HS-5 (cell line): Measurements from ENCODE around the gene ANKRD44.

Experiments used
- DNase-seq: peaks from one replicate; pipeline ENCODE4 v3.0.0-alpha.2; 2012; ENCODE audit warnings: low read depth

ANKRD44 gene

DNA sequence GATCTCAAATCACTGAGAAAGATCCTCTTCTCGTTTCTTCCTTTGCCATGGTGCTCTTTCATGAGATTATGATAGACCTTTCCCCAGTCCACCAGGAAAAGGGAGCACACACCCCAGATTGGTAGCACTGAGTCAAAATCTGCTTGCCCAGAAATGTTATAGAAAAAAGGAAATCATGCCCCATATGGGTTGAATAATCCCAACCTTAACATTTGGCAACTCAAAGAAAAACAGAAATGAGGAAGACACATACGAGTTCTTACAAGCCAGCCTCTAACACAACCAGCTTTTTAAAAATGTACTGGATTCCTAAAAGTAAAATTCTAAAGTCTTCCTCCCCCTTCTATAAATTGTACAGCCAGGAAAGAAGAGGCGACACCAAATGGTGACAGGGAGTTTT lies 103.0 kb downstream of the ANKRD44 start:
- DNase-seq = no peak

DNA sequence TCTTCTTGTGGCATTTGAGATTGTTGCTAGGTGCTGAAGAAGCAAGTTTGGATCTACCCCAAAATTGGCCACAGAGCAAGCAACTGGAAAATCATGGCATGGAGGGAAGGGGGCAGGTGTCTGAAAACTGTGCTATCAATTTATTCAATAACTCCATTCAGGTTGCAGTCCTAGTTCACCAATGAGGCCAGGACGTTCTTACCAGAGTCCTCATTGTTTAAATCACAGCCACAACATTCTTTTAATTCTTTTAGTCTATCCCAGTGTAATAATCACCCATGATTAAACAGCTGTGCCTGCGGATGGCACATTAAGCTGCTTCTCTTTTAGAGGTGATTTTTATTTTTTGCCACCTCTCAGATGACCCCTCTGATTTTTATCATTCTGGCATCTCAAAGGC lies 103.5 kb downstream of the ANKRD44 start:
- DNase-seq = no peak

DNA sequence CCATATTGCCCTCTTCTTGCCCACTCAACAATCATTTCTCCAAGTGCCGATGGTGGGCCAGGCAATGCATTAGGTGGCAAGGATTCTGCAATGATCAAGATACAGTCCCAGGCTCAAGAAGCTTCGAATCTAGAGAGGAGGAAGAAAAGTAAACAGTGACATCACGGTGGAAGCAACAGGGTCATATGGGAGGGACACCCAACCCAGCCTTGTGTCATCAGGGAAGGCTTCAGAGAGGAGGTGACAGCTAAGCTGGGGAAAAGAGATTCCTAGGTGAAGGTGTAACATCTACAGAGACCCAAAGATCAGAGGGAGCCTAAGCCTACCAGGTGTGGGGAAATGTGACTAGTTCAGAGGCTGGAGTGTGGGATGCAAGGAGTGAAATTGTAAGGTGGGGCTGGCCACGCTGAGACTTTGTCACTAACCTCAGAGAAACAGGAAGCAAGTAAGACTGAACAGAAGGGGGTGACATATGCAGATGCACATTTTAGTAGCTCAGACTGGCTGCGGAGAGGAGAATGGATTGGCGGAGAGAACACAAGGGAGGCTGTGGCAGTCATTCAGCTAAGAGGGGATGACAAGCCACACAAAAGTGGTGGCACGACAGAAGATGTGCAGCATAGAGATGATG lies 104.9 kb downstream of the ANKRD44 start:
- DNase-seq = no peak

DNA sequence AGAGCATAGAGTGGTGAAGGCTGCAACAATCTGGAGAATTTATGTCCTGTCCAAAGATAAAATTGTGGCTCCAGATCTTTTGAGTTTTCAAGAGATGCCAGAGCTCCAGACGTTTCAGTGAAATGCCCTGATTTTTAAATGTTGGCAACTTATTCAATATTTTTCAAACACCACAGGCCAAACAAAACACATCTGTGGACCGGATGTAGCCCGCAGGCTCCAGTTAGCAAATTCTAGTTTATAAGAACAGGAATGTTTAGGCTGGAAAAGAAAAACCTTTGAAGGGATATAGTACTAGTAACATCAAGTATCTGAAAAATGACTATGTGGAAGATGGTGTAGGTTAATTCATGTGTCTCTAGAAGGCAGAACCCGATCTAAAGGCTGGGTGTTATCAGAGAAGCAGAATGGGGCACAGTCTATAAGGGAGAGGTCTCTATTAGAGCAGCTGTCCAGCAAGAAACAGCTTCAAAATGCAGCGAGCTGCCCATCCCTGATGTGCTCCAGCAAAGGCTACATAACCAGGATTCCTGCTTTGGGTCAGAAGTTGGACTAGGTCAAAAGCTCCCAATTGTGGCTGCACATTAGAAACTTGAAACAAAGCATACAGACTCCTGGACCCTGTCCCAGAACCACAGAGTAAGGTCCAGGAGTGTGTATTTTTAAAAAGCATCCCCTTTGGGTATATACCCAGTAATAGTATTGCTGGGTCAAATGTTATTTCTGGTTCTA lies 105.9 kb downstream of the ANKRD44 start:
- no peak for DNase-seq

DNA sequence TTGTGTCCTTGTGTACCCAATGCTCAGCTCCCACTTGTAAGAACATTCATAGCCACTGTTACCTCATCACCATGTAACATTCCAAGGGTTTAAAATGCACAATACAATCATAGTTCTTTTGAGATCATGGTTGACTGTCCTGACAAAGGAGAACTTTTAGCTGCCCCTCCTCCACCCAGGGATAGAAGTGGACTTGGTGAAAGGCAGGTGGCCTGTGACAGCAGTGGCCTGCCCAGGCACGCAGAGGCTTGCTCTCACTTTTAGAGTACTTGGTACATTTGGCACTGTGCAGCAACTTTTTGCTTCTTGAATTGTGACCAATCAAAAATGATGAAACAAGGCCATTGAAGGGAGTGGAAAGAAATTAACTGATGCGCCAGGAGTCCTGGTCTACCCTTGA lies 108.7 kb downstream of the ANKRD44 start:
- DNase-seq = no peak

DNA sequence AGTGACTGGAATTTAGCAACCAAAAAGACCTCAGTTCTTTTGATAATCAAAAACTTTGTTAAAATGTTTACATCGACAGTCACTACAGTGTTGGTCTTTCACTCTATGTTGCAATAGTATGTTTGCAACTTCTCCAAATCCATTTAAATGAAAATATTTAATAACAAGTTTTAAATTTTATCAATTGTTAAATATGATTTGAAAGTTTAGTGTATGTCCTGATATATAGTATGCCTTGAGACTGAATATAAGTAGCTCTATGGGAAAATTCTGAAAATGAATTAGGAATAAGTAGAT lies 109.9 kb downstream of the ANKRD44 start:
- DNase-seq = no peak

DNA sequence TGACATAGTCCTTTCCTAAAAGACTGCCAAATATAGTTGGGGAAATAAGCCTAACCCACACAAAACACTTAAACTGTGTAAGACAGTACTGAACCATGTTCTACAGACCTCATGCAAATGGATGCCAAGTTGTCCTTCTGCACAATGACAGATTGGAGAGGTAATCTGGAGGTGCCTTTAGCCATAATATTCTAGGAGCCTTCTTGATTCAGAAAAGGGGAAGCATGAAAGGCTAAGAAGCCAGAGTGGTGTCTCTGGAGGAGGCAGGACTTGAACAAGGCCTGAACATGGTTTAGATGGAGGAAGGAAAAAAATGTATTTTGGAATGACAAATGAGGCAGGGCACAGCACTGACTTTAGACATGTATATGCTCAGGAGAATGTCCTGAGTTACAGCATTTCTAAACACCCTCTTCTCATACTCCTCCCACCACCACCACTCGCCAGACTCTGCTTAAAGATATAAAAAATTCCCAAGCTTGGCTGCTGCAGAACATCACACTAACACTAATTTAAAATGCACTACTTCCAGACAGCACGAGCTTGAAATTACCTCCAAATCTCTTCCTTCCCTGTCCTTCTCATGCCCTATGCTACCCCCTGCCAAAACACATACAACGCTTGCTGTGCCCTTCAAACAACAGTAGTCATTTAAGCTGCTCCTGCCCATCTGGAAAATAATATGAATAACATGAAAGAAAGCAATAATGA lies 110.4 kb downstream of the ANKRD44 start:
- no peak for DNase-seq

DNA sequence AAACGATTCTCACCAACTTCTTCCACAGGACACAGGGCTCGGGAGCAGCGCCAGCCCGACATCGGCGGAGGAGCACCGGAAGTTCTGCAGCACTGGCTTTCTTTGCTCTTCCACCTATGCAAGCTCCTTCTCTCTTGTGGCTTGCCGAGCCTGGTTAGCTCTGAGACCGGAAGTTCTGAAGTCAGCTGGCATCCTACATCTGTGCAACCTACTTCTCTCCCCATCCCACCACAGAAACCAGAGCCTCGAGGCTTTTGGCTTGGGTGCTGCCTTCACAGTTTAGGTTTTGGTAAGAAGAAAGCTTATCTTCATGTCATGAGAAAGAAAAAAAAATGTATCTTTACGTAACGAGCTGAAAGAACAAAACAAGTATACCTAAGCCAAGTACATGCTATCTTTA lies 111.7 kb downstream of the ANKRD44 start:
- no peak for DNase-seq

DNA sequence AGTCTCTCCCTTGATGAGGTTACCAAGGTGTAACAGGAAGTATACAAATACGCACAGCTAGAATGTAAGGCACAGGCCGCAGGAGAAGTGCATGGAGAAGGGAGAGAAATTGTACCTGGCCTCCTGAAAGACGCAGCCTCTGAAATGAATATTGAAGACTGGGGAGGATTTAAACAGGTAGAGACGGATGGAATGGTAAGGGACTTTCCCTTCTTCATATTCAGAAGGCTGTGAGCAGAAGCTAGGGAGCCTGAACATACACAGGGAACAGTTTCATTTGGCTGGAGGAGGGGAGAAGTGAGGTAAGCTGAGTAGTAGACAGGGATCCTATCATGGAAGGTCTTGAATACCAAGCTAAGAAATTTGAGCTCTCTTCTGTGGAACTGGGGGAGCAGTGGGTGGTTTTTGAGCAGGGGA lies 112.7 kb downstream of the ANKRD44 start:
- DNase-seq = no peak

DNA sequence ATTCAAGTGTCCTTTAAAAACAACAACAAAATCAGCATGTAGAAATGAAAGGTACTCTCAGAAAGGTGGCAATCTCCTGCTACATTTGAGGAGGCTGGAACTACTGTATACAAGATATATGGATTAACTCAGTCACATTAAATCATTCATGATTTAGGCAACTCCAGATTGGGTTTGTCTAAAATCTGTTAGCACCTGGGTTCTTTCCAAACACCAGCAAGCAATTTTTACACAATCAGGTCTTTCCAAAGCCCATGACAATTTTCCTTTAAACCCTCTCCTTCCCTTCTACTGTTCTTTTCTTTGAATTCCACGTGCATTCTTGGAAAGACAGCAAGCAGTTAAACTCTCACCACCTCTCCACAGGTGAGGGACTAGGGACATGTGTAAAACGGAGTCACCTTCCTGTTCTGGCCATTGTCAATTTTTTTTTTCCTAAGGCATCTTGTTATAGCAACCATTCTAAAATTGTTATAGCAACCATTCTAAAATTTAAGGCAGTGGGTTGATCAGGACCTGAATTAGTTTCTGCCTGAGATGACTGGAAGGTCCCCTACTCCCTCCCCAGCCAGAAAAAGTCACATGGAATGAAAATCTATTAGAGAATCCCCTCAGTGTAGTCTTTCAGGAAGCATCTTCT lies 113.9 kb downstream of the ANKRD44 start:
- no peak for DNase-seq

DNA sequence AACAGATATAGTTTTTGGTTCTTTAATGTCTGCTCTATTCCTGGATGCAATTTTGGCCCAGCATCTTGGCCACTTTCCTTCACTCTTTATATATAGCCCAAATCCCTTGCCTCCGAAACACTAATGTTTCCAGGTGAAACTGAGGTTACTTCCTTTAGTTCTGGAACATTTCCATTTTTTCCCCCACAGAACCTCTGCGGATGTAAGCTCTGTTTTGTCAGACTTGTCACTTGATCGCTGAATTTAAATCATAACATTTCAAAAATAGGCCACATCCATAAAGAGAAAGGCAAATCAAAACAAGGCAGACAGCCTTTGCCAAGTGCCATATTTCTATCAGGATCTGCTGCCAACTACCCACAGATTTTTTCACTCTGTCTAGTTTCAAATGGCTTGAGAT lies 115.1 kb downstream of the ANKRD44 start:
- no peak for DNase-seq

DNA sequence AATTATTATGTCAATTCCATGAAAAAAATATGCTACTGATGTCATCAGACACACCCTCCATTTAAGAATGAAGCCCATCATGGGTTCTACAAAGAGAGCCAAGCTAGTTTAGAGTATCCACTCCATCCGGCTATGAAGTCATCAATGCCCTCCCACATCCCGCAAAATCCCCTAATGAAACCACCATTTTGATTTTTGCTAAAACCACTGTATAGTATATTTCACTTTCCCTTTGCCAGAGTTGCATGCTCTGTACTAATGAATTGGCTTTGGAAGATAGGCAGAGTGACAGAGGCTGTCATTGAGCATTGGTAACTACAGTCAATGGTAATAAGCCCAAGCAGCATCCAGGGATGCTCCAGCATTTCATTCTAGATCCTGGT lies 118.6 kb downstream of the ANKRD44 start:
- DNase-seq = no peak

DNA sequence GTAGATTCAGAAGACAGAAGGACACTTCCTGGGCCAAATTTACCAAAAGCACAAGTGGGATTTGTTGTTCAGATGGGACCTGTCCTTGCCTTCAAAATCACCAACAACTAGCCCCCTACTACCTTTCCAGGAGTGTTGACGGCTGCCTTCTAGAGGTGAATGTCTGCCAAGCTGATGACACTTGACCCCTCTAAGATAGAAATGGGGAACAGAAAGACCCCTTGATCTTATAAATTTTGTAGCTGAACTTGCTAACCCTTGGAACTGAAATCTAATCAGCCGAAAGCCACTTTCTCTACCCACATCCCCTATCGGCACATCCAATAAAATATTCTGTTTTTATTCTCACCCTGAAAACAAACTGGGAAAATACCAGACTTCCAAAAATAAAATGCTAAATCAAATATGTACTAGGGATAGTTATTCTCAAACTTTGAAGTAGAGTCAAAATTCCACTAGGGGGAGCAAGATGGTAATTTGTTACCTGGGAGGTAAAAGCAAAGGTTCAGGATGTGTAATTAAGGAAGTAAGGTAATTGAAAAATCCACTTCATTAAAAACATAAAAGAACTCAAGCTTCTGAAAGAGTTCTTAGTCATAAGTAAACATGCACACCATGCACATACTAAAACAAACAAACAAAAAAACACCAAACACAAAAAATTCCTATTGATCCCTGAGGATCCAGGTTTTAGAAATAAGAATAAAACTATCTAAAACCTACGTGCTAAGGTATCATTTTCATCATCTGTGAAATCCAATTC lies 119.2 kb downstream of the ANKRD44 start:
- DNase-seq = no peak

DNA sequence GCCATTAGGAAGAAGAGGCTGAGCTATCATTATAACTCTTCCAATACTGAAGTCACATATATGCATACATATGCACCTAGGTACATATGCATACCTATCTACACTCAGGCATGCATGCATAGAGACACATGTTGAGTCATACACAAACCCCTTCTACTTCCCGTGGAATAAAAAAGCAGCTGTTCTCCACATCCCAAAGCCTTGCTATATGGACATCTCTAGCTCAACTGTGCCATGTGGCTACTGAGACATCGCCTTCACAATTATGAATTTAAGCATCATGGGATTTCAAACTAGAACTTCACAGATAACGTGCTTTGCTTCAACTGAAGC lies 120.5 kb downstream of the ANKRD44 start:
- DNase-seq = no peak

DNA sequence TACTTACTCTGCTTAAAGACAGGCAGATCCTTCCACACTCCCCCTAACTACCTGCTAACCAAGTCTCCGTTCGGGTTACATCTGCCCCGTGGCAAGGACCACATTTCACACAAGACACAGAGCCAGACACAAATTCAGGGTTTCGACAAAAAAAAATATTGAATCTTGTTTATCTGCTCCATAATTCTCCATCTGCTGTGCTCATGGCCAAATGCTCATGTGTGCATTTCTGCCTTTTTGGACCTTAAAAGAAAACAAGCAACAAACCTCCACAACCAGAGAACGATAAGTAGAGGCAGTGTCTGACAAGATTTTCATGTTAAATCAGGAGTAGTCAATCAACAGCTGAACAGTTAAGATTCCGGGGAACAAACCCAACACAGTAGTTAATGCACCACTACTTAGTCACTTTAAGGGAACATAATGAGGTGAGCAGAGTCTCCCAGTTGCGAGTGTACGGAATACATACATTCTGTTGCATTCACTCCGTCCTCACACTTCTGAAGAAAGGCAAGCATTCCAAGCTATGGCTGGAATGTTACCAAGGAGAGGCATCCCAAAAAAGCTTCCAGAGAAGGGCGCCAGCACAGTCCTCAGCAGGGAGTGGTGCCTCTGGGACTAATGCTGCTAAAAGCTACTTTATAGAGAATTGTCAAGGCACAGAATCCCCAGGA lies 121.0 kb downstream of the ANKRD44 start:
- no peak for DNase-seq

DNA sequence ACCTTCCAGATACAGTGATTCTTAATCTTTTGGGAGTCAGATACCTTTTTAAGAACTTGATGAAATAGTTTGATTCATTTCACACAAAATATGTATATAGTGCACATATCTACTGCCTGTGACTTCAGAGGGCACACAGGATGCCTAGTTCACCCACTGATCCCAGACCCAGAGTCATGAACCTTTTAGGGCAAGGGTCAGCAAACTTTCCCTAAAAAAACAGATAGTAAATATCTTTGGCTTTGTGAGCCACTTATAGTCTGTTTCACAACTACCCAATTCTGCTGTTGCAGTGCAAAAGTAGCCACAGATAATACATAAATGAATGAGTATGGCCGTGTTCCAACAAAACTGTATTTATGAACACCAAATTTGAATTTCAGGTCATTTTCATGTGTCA lies 124.9 kb downstream of the ANKRD44 start:
- DNase-seq = no peak

DNA sequence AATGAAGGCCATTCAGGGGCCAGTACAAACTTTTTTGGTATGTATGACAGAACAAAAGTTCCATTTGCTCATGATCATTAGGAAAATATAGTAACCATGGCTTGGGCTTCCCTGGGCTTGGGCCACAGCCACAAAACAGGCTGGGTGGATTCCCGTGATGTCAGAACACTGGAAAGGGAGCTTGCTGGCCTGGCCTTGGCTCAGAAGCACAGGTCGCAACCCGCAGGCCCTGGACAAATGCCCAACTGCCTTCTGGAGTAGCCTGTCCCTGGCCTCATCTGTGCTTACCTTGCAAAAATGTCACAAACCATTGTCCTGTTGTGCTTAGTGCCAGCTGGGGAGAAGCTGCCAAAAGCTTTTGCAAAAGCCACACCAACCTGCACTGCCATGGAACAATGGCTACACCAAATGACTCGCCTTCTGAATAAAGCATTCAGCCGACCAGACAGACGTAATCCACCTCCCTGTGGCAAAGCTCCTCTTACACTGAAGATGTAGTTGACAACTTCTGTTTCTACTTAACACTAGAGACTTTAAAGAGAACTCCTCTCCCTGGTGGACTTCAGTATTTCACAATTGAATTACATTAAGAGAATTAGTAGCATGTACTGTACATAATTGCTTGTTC lies 125.5 kb downstream of the ANKRD44 start:
- DNase-seq = no peak

DNA sequence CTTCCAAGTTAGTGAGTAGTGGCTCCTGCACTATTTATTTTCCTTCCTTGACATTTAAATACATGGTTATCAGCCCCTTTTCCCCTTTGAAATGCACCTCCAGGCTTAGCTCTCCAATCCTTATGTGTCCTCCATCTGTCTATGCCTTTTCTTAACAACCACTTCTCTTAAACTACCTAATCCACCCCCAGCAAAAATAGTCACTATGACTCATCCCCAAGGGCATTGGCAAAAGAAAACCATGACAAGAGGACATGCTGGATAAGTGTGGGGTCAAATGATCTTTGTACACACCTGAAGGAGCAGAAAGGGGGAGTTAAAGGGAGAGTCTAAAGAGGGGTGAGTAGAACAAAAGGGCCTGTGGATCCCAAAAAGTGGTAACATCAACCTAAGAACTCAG lies 127.2 kb downstream of the ANKRD44 start:
- DNase-seq = no peak

DNA sequence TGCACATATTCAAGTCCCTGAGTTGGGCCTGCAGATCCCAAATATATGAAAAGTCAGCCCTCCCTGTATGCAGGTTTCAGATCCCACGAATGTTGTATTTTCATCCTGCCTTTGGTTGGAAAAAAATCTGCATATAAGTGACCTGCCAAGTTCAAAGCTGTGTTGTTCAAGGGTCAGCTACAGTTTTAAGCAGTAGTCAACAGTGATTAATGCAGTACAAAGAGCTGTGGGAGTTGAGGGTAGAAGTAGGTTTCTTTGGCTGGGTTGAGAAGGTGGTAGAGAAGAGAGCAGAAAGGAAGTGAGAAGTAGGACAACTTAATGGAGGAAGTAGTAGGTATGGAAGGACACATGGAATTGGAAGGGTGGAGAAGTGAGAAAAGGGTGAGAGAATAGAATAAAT lies 127.9 kb downstream of the ANKRD44 start:
- DNase-seq = no peak

DNA sequence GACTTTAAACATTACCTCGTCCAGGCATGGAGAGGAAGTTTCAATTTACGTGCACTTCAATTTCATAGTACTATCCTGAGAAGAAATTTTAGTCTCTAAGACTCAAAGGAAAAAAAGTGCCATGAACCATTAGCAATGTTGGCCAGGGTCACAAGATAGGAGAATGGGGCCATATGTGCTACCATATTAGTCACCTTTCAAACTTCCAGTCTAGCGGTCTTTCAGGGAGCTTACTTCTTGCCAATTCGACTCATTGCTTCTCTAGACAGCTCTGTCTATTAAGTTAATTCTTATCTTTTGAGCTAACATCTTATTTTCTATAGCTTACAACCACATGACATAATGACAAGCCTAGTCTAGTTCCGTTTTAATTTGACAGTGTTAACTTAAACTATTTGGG lies 129.1 kb downstream of the ANKRD44 start:
- peak; percentile 33 for DNase-seq

DNA sequence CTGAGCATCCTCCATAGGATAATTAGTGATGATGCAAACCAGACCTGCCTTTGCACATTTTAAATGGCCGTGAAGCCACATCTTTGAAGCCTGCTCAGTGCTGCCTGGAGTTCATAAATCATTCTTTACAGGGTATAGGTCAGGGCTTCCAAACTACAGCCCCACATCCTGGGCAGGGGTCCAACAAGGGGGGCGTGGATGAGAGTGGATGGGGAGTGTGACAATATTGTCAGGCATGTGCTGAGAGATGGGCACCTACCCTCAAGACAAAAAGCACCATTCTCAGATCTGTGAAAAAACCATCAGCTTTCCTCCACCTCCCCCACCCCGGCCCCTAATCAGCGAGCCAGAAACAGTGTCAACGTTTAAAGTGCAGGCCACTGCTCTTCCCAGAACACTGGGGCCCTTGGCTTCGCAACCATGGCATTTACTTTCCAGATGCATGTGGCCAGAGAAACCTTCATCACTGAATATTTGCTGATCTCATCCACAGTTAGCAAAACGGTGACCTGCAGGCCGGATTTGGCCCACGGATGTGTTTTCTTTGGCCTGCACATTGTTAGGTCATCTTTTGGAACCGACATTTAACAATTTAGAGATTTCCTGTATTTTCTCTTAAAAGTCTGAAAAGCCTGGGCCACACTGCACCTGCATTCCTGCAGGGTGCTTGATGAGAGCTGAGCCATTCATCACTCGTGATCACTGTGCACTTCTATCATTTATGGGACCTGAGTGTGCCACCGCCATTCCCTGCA lies 130.7 kb downstream of the ANKRD44 start:
- DNase-seq = peak; percentile 24
